PFSK-1 (cell line): ENCODE measurements around the gene TMEM54.

Experiments used
- FOXP2 ChIP-seq: optimal IDR thresholded peaks from 2 replicates; pipeline ENCODE3; 2011; ENCODE audit warnings: borderline replicate concordance, control low read depth, inconsistent platforms; ENCODE audit not compliant: insufficient read depth; ENCODE audit errors: extremely low read length, extremely low read depth
- POLR2AphosphoS5 ChIP-seq: IDR thresholded peaks from 2 replicates; pipeline ENCODE4 v1.6.1; 2012; ENCODE audit warnings: low read depth, mild to moderate bottlenecking, control low read depth, low read length, moderate library complexity
- SIN3A ChIP-seq: IDR thresholded peaks from 2 replicates; pipeline ENCODE4 v1.6.1; 2012; ENCODE audit warnings: mild to moderate bottlenecking, low read length, moderate library complexity, borderline replicate concordance; ENCODE audit not compliant: insufficient read depth
- TAF1 ChIP-seq: IDR thresholded peaks from 2 replicates; pipeline ENCODE4 v1.6.1; 2012; ENCODE audit warnings: low read length, control low read depth, borderline replicate concordance; ENCODE audit not compliant: insufficient read depth
- TF ChIP-seq, protein P1 (sequence below), 2 experiments: IDR thresholded peaks; 2 replicates each; pipeline versions ENCODE4 v1.6.1 to v1.8.0; 2011 to 2012; ENCODE audit warnings: low read depth in 2 of 2, low read length in 2 of 2, control low read depth in 1 of 2, inconsistent platforms in 1 of 2, mild to moderate bottlenecking in 1 of 2, moderate library complexity in 1 of 2; ENCODE audit not compliant: insufficient read depth in 1 of 2

Gene TMEM54

GRCh38 chr1:32937061-32937460 is 35.9 kb upstream of the TMEM54 start:
- TF ChIP-seq TAF1 (no peak), POLR2AphosphoS5 (no peak)

DNA sequence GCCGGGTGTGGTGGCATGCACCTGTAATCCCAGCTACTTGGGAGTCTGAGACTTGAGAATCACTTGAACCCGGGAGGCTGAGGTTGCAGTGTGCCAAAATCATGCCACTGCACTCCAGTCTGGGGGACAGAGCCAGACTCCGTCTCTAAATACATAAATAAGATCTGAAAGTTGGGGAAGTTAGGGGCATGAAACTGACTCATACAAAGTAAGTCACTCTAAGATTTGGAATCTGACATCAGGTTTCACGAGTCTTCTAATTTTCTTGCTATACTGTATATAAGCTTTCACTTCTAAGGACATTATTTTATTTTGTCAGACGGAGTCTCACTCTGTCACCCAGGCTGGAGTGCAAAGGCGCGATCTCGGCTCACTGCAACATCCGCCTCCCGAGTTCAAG is 33.3 kb upstream of the TMEM54 start:
- no peak for TF ChIP-seq SIN3A
- TF ChIP-seq TAF1: no peak
- TF ChIP-seq, protein P1, sequence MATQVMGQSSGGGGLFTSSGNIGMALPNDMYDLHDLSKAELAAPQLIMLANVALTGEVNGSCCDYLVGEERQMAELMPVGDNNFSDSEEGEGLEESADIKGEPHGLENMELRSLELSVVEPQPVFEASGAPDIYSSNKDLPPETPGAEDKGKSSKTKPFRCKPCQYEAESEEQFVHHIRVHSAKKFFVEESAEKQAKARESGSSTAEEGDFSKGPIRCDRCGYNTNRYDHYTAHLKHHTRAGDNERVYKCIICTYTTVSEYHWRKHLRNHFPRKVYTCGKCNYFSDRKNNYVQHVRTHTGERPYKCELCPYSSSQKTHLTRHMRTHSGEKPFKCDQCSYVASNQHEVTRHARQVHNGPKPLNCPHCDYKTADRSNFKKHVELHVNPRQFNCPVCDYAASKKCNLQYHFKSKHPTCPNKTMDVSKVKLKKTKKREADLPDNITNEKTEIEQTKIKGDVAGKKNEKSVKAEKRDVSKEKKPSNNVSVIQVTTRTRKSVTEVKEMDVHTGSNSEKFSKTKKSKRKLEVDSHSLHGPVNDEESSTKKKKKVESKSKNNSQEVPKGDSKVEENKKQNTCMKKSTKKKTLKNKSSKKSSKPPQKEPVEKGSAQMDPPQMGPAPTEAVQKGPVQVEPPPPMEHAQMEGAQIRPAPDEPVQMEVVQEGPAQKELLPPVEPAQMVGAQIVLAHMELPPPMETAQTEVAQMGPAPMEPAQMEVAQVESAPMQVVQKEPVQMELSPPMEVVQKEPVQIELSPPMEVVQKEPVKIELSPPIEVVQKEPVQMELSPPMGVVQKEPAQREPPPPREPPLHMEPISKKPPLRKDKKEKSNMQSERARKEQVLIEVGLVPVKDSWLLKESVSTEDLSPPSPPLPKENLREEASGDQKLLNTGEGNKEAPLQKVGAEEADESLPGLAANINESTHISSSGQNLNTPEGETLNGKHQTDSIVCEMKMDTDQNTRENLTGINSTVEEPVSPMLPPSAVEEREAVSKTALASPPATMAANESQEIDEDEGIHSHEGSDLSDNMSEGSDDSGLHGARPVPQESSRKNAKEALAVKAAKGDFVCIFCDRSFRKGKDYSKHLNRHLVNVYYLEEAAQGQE (IDR thresholded peaks at IDR 0.05; ENCODE audit: insufficient read depth in 1 of 2, low read depth in 2 of 2, low read length in 2 of 2): no peak
- TF ChIP-seq POLR2AphosphoS5: no peak
- no peak for TF ChIP-seq FOXP2

- TF ChIP-seq POLR2AphosphoS5 (no peak), TAF1 (no peak), FOXP2 (no peak), SIN3A (peak; percentile 92; the same call in 1 of the 2 replicates)
- TF ChIP-seq, protein P1 (IDR thresholded peaks at IDR 0.05; ENCODE audit: insufficient read depth in 1 of 2, low read depth in 2 of 2, low read length in 2 of 2): peak in 1 of 2 experiments; percentile 55; a peak in 1 of 4 replicates
Measured at GRCh38 chr1:32933742-32934322, 32.6 kb upstream of the TMEM54 start.

DNA sequence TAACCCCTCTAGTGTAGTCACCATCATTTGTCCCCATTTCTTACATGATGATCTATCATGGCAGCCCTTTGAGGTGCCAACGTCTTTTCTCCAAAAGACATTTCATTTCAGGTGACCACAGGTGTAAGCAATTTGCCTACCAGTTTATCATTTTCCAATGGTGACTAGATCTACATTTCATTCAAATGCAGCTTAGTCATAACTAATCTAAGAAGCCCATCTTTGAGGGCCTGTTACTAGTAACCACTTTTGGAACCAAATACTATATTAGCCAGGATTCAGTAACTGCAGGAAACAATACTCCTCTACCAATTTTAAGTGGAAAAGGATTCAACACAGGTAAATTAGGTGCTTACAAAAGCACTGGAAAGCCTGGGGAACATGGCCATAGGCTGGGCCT is 30.6 kb upstream of the TMEM54 start:
- TF ChIP-seq, protein P1 (IDR thresholded peaks at IDR 0.05; ENCODE audit: insufficient read depth in 1 of 2, low read depth in 2 of 2, low read length in 2 of 2): no peak
- TF ChIP-seq SIN3A (no peak), TAF1 (no peak), POLR2AphosphoS5 (no peak), FOXP2 (no peak)

GRCh38 chr1:32929366-32929765 is 28.2 kb upstream of the TMEM54 start:
- TF ChIP-seq SIN3A (no peak), FOXP2 (no peak), TAF1 (no peak), POLR2AphosphoS5 (no peak)
- TF ChIP-seq, protein P1 (IDR thresholded peaks at IDR 0.05; ENCODE audit: insufficient read depth in 1 of 2, low read depth in 2 of 2, low read length in 2 of 2): no peak
